ENCODE results near the gene SLC16A4.
"Not testable (repeated sequence)": the region's sequence is repeated elsewhere in the genome, so short reads cannot be mapped to it uniquely, and the experiment has no call there.

The SLC16A4 gene

DNA sequence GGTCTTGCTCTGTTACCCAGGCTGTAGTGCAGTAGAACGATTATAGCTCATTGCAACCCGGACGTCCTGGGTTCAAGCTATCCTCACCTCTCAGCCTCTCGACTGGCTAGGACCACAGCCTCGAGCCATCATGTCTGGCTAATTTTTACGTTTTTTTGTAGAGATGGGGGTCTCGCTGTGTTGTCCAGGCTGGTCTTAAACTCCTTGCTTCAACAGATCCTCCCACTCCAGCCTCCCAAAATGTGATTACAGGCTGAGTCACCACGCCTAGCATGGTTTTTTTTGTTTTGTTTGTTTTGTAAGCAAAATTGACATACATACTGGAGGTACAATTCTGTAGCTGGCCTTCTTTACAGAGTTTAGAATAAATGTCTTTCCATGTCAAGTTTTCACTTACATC lies 17.7 kb upstream of the SLC16A4 start:
- DNase-seq (ENCODE audit: low read depth) = no peak

DNA sequence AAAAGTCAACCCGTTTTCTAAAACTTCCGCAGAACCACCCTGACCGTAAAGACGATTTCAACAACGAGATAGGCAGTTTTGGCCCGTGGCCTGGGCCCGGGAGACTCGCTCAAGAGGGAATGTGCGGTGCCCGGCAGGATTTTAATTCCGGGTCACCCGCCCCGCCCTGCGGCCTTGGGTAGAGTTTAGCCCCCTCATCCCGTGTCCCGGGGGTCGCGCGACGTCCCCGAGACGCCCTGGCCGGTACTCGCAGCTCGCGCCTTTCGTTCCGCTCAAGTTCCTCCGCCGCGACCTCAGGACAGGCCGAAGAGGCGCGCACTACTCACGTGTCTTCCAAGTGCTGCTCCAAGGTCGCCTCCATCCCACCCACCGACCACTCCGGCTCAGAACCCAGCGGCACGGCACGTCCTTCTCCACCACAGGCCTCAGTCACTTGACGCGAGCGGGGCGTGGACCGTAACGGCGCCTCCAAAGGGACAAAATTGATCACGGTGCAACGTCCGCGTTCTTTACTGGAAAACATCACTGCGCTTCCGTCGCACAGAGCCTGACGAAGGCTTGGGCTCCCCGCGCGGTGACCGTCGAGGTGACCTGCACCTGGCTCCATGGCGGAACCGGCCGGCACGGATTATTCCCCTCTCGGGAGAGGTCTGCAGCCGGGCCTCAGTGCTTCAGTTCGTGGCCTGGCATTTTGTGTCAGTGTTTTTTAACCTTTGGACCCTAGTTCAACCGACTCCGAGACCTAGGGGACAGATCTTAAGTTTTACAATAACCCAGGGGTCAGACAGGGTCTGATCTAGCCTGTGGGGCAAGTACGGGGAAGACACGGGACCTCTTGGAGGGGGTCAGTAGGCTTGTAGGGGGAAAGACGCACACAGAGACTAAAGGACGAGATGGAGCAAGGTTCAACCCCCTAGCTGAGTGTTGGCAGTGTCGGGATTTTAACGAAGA lies 16.7 kb upstream of the SLC16A4 start, which contains the start of gene LAMTOR5:
Gene LAMTOR5, minus strand, starts transcription at position 435 of the 951 bp plus-strand sequence. Its CDS starts 74 bp downstream, at position 361.
- peak; percentile 82 for DNase-seq (ENCODE audit: low read depth)

DNA sequence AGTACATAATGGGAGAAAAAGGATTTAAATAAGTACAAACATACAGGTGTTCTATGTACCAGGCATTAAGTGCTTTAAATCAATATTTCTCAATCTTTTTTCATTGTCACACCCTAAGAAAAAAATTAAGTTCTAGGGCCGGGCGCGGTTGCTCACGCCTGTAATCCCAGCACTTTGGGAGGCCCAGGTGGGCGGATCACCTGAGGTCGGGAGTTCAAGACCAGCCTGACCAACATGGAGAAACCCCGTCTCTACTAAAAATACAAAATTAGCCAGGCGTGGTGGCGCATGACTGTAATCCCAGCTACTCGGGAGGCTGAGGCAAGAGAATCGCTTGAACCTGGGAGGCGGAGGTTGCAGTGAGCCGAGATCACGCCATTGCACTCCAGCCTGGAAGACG lies 15.6 kb upstream of the SLC16A4 start:
- DNase-seq (ENCODE audit: low read depth) = not testable (repeated sequence)

DNA sequence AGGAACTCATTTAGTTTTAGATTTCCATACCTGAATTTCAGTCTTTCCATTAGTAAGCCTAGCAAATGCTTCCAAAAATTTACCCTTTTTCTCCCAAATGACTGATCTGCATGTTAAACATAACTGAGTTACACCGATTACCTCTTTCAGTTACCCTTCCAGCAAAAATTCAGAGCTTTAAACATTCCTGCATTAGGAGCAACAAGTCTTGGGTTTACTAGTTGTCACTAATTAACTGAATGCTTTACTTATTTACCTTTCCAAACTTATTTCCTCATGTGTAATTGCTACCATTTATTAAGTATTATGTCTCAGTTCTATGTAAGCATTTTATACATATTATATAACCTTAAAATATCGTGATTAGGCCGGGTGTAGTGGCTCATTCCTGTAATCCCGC lies 13.6 kb upstream of the SLC16A4 start:
- DNase-seq (ENCODE audit: low read depth) = no peak

DNA sequence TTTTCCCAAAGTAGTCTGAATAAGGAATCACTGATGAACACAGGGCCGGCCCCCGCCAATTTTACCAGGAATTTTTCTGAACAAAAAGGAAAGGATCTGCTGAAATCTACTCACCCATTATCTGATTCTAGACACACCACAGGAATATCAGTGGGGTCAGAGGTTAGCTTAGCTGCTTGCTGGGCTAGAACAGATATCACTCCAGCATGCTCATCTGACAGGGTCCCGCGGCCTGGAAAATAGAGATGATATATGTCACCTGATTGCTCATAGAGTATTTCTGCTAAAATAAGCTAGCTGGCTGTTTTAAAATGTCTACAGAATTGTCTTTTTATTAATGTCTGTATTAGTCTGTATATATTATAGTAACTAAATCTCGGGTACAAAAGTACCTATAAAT lies 13.0 kb upstream of the SLC16A4 start:
- DNase-seq (ENCODE audit: low read depth) = no peak

DNA sequence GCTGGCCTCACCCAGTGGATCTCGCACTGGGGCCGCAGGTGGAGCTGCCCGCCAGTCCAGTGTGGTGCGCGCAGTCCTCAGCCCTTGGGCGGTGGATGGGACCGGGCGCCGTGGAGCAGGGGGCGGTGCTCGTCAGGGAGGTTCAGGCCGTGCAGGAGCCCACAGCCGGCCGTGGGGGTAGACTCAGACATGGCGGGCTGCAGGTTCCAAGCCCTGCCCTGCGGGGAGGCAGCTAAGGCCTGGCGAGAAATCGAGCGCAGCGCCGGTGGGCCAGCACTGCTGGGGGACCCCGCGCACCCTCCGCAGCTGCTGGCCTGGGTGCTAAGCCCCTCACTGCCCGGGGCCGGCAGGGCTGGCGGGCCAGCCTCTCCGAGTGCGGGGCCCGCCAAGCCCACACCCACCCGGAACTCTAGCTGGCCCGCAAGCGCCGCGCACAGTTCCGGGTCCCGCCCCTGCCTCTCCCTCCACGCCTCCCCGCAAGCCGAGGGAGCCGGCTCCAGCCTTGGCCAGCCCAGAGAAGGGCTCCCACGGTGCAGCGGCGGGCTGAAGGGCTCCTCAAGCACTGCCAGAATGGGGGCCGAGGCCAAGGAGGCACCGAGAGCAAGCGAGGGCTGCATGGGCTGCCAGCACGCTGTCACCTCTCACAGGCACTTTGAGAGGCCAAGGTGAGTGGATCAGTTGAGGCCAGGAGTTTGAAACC lies 5.6 kb upstream of the SLC16A4 start:
- DNase-seq (ENCODE audit: low read depth) = not testable (repeated sequence)

DNA sequence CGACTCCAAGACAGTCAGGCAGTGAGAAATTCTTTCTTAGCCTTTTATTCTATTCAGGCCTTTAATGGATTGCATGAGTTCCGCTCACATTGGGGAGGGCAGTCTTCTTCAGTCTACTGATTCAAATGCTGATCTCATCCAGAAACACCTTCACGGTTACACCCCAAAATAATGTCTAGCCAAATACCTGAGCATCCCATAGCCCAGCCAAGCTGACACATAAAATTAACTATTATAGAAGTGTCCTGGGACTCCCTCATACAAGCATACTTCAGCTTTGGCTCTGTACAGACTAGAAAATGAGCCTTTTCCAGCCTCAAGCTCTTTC lies 3.6 kb upstream of the SLC16A4 start:
- DNase-seq (ENCODE audit: low read depth) = no peak

DNA sequence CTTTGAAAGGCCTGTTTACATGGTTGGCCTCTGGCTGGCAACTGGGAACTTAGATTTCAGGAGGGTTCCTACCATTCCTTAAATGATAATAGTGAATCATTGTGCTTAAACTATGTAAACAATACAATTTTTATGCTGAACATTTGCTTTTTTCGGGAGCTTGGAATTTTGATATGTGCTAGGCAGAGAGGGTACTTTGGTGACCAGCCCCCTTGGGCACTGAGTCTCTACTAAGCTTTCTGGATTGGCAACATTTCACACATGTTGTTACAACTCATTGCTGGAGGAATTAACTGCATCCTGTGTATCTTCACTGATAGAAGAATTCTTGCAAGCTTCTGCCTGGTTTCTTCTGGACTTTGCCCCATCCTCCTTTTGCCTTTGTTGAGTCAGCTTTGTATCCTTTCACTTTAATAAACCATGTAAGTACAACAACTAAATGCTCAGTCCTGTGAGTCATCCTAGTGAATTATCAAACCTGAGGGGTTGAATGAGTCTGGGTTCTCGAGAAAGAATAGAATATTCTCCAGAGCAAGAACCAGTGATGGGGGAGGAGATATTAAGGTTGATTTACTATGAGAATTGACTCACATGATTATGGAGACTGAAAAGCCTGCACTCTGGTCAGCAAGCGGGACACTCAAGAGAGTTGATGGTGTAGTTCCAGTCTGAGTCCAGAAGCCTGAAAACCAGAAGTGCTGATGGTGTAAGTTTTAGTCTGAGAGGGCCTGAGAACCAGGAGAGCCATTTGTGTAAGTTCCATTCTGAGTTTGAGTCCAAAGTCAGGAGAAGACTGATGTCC lies 3.1 kb upstream of the SLC16A4 start:
- DNase-seq (ENCODE audit: low read depth) = no peak

DNA sequence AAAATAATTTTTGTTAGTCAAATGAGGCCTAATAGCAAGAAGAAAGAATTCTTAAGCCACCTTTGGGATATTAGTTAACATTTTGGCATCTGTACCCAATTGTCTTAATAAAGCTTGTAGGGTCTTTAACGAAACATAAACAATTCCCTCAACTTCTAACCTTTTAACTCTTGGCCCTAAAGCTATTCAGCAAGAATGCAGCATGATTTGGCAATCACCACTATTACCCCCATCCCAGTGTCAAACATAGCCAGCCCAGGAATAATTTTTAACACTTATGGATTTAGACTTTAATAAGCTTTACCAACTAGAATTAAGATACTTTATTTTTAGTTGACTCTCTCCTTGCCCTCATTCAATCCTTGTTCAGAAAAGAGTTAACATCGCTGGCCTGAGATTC lies 2.5 kb upstream of the SLC16A4 start:
- no peak for DNase-seq (ENCODE audit: low read depth)

DNA sequence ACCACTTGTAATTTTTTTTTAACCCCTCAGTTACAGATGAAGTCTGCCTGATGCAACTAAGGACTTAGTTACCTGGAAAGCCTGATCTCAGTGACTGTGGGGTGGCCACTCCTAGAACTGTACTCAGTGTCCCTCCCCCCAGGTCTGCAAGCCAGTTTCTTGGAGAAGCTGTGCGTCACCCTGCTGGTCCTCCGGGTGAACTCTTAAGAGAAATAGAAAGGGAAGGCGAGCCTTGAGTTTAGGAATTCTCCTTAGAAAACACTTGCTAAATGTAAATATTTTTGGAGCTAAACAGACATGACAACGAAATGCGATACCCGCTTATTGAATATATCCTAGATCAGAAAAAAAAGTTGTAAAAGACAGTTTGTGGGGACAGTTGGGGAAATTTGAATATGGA lies 730 bp downstream of the SLC16A4 start:
- no peak for DNase-seq (ENCODE audit: low read depth)

DNA sequence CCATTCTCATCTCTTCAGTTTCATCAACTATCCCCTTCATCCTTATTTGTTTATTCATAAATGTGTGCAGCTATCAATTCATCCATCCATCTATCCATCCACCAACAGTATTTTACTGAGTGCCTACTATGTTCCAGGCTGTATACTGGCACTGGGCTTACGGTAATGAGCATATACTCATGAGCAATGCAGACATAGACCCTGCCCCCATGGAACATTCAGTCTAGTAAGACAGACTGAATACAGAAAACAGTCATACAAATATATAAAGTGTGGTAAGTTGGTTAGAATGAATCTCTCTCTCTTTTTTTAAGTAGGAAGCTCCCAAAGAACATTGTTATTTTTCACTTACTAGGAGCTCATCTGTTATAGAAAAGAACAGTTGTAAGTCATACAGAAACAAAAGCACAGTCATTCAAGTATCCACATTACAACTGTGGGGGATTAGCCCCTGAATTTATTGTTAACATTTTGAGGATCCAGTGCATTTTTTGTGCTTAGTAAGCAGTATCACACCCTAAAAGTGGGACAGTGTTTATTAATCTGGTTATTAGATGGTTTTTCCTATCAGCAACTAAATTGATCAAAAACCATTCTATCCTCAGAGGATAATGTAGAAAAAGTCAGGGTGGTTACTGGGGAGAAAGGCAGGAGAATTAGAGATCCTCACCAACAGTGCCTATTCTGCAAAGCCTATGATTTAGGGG lies 3.6 kb downstream of the SLC16A4 start:
- DNase-seq (ENCODE audit: low read depth) = no peak

DNA sequence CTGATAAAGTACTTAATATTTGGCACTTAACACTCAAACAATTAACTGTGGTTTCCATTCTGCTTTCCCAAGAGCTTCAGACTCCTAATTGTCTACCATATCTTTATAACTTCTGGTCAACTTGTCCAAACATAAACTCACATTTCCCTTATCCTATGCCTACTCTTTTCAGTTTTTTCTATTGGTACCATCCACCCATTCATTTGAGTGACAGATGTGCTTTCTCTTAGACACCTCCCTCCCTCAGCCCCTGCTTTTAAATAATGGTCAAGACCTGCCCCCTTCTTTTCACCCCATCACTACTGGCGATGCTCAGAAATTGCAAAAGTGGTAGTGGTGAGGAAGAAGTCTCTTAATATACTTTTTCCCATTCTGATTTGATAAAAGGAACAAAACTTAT lies 5.5 kb downstream of the SLC16A4 start:
- DNase-seq (ENCODE audit: low read depth) = no peak

DNA sequence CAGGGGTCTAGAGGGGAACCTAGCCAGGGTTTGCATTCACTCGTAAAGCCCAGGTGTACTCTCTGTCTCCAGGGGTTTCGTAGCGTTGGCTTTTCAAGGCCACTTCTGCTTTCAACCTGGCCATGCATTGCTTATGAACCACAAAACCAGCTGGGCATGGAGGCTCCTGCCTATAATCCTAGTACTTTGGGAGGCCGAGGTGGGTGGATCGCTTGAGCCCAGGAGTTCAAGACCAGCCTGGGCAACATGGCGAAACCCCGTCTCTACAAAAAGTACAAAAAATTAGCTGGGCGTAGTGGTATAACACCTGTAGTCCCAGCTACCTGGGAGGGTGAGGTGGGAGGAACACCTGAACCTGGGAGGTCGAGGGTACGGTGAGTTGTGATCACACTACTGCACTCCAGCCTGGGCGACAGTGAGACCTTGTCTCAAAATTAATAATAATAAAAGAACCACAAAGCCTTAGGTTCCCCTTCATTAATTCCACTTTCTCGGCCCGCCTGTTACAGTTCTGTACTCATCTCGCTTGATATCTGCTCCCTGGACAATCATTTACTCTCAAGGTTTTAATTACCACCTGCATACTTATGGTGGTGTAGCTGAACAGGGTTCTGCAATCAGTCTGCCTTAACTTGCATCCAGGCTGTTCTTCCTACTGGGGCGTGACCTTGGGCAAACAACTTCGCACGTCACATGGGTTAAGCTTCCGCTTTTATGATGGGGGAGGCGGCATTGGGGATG lies 6.1 kb downstream of the SLC16A4 start:
- DNase-seq (ENCODE audit: low read depth) = no peak

DNA sequence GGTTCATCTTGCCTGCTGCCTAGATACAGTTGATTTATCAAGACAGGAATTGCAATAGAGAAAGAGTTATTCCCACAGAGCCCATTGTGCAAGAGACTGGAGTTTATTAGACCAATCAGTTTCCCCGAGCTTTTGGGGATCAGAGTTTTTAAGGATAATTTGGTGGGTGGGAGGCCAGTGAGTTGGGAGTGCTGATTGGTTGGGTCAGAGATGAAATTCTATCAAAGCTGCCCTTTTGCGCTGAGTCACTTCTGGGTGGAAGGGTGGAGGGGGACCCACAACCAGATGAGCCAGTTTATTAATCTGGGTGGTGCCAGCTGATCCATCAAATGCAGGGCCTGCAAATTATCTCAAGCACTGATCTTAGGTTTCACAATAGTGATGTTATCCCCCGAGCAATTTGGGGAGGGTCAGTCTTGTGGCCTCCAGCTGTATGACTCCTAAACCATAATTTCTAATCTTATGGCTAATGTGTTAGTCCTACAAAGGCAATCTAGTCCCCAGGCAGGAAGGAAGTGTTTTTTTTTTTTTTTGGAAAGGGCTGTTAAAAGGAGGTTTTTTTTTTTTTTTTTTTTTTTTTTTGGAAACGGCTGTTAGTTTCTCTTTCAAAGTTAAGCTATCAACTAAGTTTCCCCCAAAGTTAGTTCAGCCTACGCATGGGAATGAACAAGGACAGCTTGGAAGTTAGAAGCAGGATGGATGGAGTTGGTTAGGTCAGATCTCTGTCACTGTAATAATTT lies 7.4 kb downstream of the SLC16A4 start:
- no peak for DNase-seq (ENCODE audit: low read depth)

DNA sequence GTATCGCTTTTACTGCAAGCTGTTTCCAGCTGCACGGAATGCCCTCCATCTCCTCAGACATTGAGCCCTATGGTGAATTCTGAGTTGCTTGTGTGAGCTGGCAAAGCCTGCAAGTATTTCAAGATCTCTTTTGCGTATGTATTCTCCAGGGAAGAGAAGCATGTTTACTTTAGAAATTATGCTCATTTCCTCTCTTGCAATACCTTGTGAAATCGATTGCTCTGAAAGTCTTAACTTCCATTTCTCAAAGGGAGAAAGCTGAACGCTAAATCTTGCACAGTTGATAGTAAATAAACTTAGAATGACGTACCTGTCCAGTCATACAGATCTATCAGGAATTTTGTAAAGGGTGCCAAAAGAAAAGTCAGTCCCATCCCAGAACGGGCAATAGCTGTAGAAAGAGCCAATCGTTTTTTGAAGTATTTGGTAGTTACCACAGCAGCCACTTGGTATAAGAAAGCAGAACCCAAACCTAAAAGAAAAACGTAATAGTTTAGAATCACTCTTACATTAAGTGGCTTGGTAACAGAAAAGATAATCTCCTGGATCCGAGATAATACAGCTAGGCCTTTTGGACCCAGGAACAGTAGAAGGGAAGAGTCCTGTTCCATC lies 10.0 kb downstream of the SLC16A4 start:
- no peak for DNase-seq (ENCODE audit: low read depth)

DNA sequence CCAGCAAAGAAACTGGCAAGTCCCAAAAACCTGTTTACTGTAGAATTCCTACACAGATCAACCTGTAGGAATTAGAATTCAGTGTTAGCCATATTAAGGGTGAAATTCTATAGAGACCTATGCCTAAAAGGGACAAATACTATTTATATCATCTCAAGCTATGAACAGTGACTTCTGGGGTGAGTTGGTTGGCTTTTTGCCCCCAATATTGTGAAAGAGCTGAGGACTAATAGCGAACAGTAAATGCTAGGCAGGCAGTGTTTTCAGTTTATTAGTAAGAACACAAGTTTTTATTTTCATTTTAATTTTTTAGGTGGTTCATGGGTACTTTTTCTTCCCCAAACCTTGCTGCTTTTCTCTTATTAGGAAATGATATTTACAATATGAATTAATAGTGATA lies 15.3 kb downstream of the SLC16A4 start:
- no peak for DNase-seq (ENCODE audit: low read depth)

DNA sequence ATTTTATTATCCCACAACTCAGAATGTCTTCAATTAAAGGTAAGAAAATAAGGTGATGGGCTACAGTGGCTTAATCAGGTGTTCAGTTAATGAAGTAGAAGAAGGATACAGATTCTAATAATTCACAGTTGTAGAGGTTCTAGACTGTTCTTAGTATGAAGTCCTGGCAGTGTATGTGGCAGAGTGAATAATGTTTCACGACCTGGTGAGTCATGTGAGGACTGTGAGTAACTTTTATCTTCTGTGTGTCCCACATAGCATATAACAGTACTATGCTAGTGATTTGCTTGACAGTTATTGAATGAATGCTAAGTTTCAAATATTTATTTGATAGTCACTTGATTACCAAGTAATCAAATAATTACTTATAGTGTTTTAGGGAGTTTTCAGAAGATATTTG lies 20.0 kb downstream of the SLC16A4 start:
- no peak for DNase-seq (ENCODE audit: low read depth)

DNA sequence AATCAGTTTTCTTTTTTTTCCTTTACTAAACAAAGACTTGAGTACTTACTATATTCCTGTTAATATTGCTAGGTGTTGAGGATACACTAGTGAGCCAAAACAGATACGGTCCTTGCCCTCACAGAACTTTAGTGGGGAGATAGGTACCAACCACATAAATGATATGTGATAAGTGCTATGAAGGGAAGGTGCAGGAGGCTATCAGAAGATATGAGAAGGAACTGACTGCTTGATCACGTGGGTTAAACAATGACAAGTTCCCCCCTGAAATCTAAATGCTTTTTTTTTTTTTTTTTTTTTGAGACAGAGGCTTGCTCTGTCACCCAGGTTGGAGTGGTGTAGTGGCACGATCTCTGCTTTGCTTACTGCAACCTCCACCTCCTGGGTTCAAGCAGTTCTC lies 26.6 kb downstream of the SLC16A4 start:
- DNase-seq (ENCODE audit: low read depth) = no peak

DNA sequence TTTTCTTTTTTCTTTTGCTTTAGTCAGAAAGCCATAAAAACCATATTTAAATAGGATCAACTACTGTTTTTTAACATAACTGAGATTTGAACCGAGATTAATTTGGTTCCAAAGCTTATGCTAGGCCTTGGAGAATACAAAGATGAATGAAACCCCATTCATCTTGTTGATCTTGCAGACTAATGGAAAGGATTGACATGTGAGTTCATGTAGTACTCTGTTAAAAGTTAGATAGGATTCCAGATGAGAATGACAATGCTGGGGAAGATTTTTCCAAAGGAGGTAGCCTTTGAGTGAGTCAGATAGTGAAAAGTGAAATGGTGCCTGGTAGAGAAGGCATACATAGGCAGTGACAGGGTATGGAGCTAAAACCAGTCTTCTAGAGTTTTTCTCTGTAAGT lies 29.0 kb downstream of the SLC16A4 start:
- no peak for DNase-seq (ENCODE audit: low read depth)

DNA sequence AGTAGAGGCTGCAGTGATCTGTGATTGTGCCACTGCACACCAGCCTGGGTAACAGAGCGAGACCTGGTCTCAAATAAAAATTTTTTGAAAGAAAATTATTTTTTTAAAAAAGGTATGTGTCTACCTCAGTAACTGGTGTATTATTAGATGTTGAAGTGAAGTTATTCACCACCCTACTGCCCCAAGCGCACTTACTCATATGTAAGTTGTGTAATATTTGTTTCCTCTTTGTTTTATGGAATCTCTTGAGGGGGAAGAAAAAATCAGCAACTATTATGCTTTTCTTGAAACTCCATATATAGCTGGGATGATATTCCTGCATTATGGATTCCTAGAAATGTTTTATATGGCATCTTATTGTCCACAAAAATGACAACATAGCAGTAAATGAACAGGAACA lies 30.4 kb downstream of the SLC16A4 start:
- DNase-seq (ENCODE audit: low read depth) = no peak
